DOHH2 (cell line): ENCODE results near the gene TFF3.

Experiments used
- EZH2phosphoT487 ChIP-seq: fragments of 200-600 bp; sonication (generic); IDR thresholded peaks from 2 replicates; pipeline ENCODE4 v1.6.1; 2017; ENCODE audit warnings: borderline replicate concordance, mild to moderate bottlenecking, antibody characterized with exemption, low read length, moderate library complexity, mixed read lengths
- TF ChIP-seq, protein P1 (sequence below): fragments of 200-600 bp; sonication (generic); IDR thresholded peaks from one replicate; pipeline ENCODE4 v1.5.1; 2014; ENCODE audit warnings: antibody characterized with exemption, mild to moderate bottlenecking, low read depth, low read length; ENCODE audit not compliant: poor library complexity, severe bottlenecking

DNA sequence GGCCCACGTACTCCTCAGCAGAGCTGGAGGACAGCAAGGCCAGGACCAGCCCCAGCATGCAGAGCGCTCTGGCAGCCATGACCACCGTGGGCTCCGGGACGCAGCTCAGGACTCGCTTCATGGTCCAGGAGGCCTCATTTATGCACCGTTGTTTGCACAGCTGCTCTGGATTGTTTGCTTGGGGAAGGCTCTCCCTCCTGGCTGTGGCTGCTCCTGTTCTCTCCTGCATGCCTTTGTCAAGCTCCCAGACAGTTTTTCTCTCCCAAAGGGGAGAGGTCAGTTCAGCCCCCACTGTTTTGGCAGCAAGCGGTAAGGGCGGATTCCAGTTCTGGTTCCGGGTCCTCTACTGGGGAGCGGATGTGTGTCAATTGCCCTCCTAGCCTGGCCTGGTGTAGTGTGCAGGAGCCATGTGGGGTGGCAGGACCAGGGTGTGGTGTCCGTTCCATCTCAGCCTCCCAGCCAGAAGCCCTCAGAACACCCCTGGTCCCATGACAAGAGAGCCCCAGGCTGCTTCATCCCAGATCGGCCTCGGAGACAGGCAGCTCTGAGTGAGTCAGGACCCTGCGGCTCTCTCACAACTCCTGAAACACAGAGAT is at the start of gene TFF3:
- TF ChIP-seq, protein P1, sequence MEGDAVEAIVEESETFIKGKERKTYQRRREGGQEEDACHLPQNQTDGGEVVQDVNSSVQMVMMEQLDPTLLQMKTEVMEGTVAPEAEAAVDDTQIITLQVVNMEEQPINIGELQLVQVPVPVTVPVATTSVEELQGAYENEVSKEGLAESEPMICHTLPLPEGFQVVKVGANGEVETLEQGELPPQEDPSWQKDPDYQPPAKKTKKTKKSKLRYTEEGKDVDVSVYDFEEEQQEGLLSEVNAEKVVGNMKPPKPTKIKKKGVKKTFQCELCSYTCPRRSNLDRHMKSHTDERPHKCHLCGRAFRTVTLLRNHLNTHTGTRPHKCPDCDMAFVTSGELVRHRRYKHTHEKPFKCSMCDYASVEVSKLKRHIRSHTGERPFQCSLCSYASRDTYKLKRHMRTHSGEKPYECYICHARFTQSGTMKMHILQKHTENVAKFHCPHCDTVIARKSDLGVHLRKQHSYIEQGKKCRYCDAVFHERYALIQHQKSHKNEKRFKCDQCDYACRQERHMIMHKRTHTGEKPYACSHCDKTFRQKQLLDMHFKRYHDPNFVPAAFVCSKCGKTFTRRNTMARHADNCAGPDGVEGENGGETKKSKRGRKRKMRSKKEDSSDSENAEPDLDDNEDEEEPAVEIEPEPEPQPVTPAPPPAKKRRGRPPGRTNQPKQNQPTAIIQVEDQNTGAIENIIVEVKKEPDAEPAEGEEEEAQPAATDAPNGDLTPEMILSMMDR = no peak
- no peak for TF ChIP-seq EZH2phosphoT487
